H1 (cell line): ENCODE measurements around the gene HTR1D. TPM values are rescaled to one million over a fixed set of nuclear protein-coding genes. Genes with fewer than 3 reads are reported as not detected.

ENCODE experiments used
- CBX8 ChIP-seq: fragments of 300-800, 300-1000 bp; sonication (generic); IDR thresholded peaks from 2 replicates; pipeline ENCODE4 v1.7.1; 2016; ENCODE audit warnings: low read depth, low read length, borderline replicate concordance
- polyA plus RNA-seq, 7 experiments: library from polyadenylated mRNA; depleted of rRNA in 3 of 7; stranded (reverse) in 5 of 7; unstranded in 2 of 7; fragments of >200 nt in 5 of 7; fragments of 200-250 nt in 2 of 7; gene quantifications; 1 replicate in 5 of 7; 2 replicates in 1 of 7; 4 replicates in 1 of 7; pipeline versions ENCODE4 v1.2.1 to v1.2.3, GENCODE V29; 2011 to 2013; ENCODE audit warnings: missing spikeins in 2 of 7, mixed read lengths in 2 of 7
- total RNA-seq: library from RNA; stranded (reverse); fragmentation: NEBNext Ultra II Directional; extraction: Animal tissue kit (Norgen Biotek cat#: 25700); gene quantifications from 2 replicates; pipeline ENCODE4 v1.2.1, GENCODE V29; 2021

Gene HTR1D
- total and polyA plus RNA-seq, 2 of the 8 experiments (the other 6 are each of a cell fraction or from before 2014, with no cell fraction given) = 8.8 to 11.5 TPM

- TF ChIP-seq CBX8 = no peak
Observed at GRCh38 chr1:23209770-23210169, 7.5 kb downstream of the HTR1D start (continued).
